Right cardiac atrium (tissue), 5 donors: ENCODE data around the gene KLC4. TPM values are rescaled to one million over a fixed set of nuclear protein-coding genes. Genes with fewer than 3 reads are reported as not detected.
"Not testable (repeated sequence)": the region's sequence is repeated elsewhere in the genome, so short reads cannot be mapped to it uniquely, and the experiment has no call there.

Source experiments
- ATAC-seq, 2 donors: fragments of 200-7000 bp; cut with Tn5 transposase; one replicate each; pipeline versions ENCODE4 v1.8.0 to v1.9.1; 2020; ENCODE audit warnings: moderate library complexity in 2 of 2, mild to moderate bottlenecking in 1 of 2
- DNase-seq, 3 donors: peaks; one replicate each; pipeline ENCODE4 v3.0.0-alpha.2; 2020
- H3K27ac ChIP-seq: one replicate; pipeline ENCODE4 v1.5.1; 2013; ENCODE audit warnings: mild to moderate bottlenecking, low read length, control low read depth, moderate library complexity
- H3K27me3 ChIP-seq: one replicate; pipeline ENCODE4 v1.6.1; 2013; ENCODE audit not compliant: control insufficient read depth, insufficient read depth
- H3K4me1 ChIP-seq: one replicate; pipeline ENCODE4 v1.6.1; 2013; ENCODE audit warnings: low read length; ENCODE audit not compliant: control insufficient read depth, insufficient read depth
- H3K4me3 ChIP-seq: one replicate; pipeline ENCODE4 v1.5.1; 2013; ENCODE audit warnings: low read length, control low read depth
- H3K9me3 ChIP-seq: one replicate; pipeline ENCODE4 v1.6.1; 2013; ENCODE audit warnings: low read length; ENCODE audit not compliant: control insufficient read depth
- WGBS: extraction: QIAGEN DNeasy Blood & Tissue Kit; methylation state at CpG from one replicate; pipeline ENCODE4 v1.1.7; 2013; 5-methylcytosine and 5-hydroxymethylcytosine counted together
- intact Hi-C, 4 donors: fragments of 100-400 bp; cut with DNase I; formaldehyde crosslinking; loops; one replicate each; pipeline versions ENCODE4 v1.11.0 to v1.14.0; 2022 to 2023
- polyA plus RNA-seq: library from polyadenylated mRNA; stranded (reverse); fragments of 200-250 nt; gene quantifications from one replicate; pipeline ENCODE4 v1.2.3, GENCODE V29; 2013
- total RNA-seq, 4 donors: library from RNA; stranded (reverse); fragmentation: NEBNext Ultra II Directional; extraction: Animal tissue kit (Norgen Biotek cat#: 25700); gene quantifications; one replicate each; pipeline ENCODE4 v1.2.1, GENCODE V29; 2021
- donor health status: healthy with polysubstance abuse.
- donor health status: DM: no; HTN: yes; CAD: no.
- donor health status: DM: no; HTN: no; CAD: no.
- donor health status: DM: no; HTN: yes; CAD: no; lungs with severe emphysema.
- donor health status: DM: yes; HTN: yes; CAD: no.

Gene KLC4
- total and polyA plus RNA-seq, 5 donors, result 32.4 to 51.2 (median 39.7) TPM

- Histone ChIP-seq H3K27me3 (no peaks in the 10 kb centered on the region), H3K9me3 (no peaks in the 10 kb centered on the region), H3K4me1 (no peaks in the 10 kb centered on the region), H3K4me3 (no peak overlapping the region), H3K27ac (no peak overlapping the region)
- DNase-seq, result no peak
- WGBS, result 93% methylated on average over 9 of the region's 9 CpGs
- ATAC-seq, result no peak
- intact Hi-C loops, result no loop called here
Measured at GRCh38 chr6:43036712-43037111, 22.7 kb upstream of the KLC4 start.

- H3K4me3 ChIP-seq, result no peak overlapping the region
- peak overlapping the region; percentile 10 for H3K27ac ChIP-seq
- DNase-seq, result peak in 1 of 3 donors; percentile 27
- no peaks in the 10 kb centered on the region for H3K4me1 ChIP-seq
- H3K27me3 ChIP-seq, result no peaks in the 10 kb centered on the region
- WGBS, result 70% methylated on average over 5 of the region's 5 CpGs
- intact Hi-C loops, result no loop called here
- no peak for ATAC-seq
- no peaks in the 10 kb centered on the region for H3K9me3 ChIP-seq
Measured at GRCh38 chr6:43037197-43037596, 22.2 kb upstream of the KLC4 start.

GRCh38 chr6:43037706-43038105, 21.7 kb upstream of the KLC4 start:
- no peaks in the 10 kb centered on the region for H3K9me3 ChIP-seq
- H3K4me3 ChIP-seq, result no peak overlapping the region
- no peak overlapping the region for H3K27ac ChIP-seq
- ATAC-seq, result peak; percentile 8 to 18
- intact Hi-C loops, result no loop called here
- WGBS, result 85% methylated on average over 9 of the region's 9 CpGs
- H3K4me1 ChIP-seq, result no peaks in the 10 kb centered on the region
- H3K27me3 ChIP-seq, result no peaks in the 10 kb centered on the region
- peak in 1 of 3 donors; percentile 32 for DNase-seq

GRCh38 chr6:43038727-43039126, 20.7 kb upstream of the KLC4 start:
- 82% methylated on average over 9 of the region's 9 CpGs for WGBS
- DNase-seq (no peak), ATAC-seq (no peak)
- Histone ChIP-seq H3K27me3 (no peaks in the 10 kb centered on the region), H3K4me3 (no peak overlapping the region), H3K9me3 (no peaks in the 10 kb centered on the region), H3K4me1 (no peaks in the 10 kb centered on the region), H3K27ac (no peak overlapping the region)
- intact Hi-C loops, result no loop called here

GRCh38 chr6:43040542-43041257, 18.7 kb upstream of the KLC4 start:
- Histone ChIP-seq H3K27ac (no peak overlapping the region), H3K4me3 (no peak overlapping the region), H3K9me3 (no peaks in the 10 kb centered on the region), H3K27me3 (no peaks in the 10 kb centered on the region), H3K4me1 (no peaks in the 10 kb centered on the region)
- intact Hi-C loops, result no loop called here
- DNase-seq (no peak), ATAC-seq (no peak)
- 94% methylated on average over 18 of the region's 18 CpGs for WGBS

GRCh38 chr6:43041475-43041874, 18.0 kb upstream of the KLC4 start:
- 96% methylated on average over 8 of the region's 8 CpGs for WGBS
- H3K4me1 ChIP-seq, intact Hi-C loops, DNase-seq, H3K27me3 ChIP-seq, H3K27ac ChIP-seq, ATAC-seq, H3K4me3 ChIP-seq, H3K9me3 ChIP-seq: not testable (repeated sequence)

GRCh38 chr6:43043310-43043709, 16.1 kb upstream of the KLC4 start:
- no peak overlapping the region for H3K4me3 ChIP-seq
- no peaks in the 10 kb centered on the region for H3K9me3 ChIP-seq
- no peak overlapping the region for H3K27ac ChIP-seq
- WGBS, result 93% methylated on average over 9 of the region's 9 CpGs
- H3K4me1 ChIP-seq, result no peaks in the 10 kb centered on the region
- no peaks in the 10 kb centered on the region for H3K27me3 ChIP-seq
- DNase-seq, result no peak
- intact Hi-C loops, result no loop called here
- no peak for ATAC-seq

- WGBS, result 93% methylated on average over 11 of the region's 11 CpGs
- no peak overlapping the region for H3K4me3 ChIP-seq
- intact Hi-C loops, result no loop called here
- no peak overlapping the region for H3K27ac ChIP-seq
- DNase-seq (no peak), ATAC-seq (no peak)
- no peaks in the 10 kb centered on the region for H3K27me3 ChIP-seq
- H3K4me1 ChIP-seq, result no peaks in the 10 kb centered on the region
- no peaks in the 10 kb centered on the region for H3K9me3 ChIP-seq
Measured at GRCh38 chr6:43045371-43045930, 14.0 kb upstream of the KLC4 start.

GRCh38 chr6:43047998-43048397, 11.4 kb upstream of the KLC4 start:
- Histone ChIP-seq H3K27me3 (no peaks in the 10 kb centered on the region), H3K27ac (no peak overlapping the region), H3K9me3 (no peaks in the 10 kb centered on the region), H3K4me1 (no peaks in the 10 kb centered on the region), H3K4me3 (no peak overlapping the region)
- WGBS, result 89% methylated on average over 7 of the region's 7 CpGs
- no peak for DNase-seq
- intact Hi-C loops, result no loop called here
- ATAC-seq, result no peak

- ATAC-seq, result no peak
- intact Hi-C loops, result loop anchor here in 2 of 4 donors (5.0 kb wide), 2 partner anchors 34 to 39 kb away; partner anchors contain the start of genes KLHDC3 (in 1 of the 2) and MEA1 (in 1 of the 2)
- Histone ChIP-seq H3K4me1 (no peaks in the 10 kb centered on the region), H3K4me3 (no peak overlapping the region), H3K9me3 (no peaks in the 10 kb centered on the region), H3K27me3 (no peaks in the 10 kb centered on the region), H3K27ac (no peak overlapping the region)
- WGBS, result 94% methylated on average over 17 of the region's 17 CpGs
- DNase-seq, result no peak
Measured at GRCh38 chr6:43050981-43051380, 8.4 kb upstream of the KLC4 start.

GRCh38 chr6:43052225-43052841, 7.1 kb upstream of the KLC4 start:
- DNase-seq, result peak in 2 of 3 donors; percentile 66 to 73
- intact Hi-C loops, result loop anchor here in 2 of 4 donors (5.0 kb wide), 2 partner anchors 35 to 40 kb away; partner anchors contain the start of genes KLHDC3 (in 1 of the 2) and MEA1 (in 1 of the 2)
- Histone ChIP-seq H3K9me3 (no peaks in the 10 kb centered on the region), H3K4me3 (no peak overlapping the region), H3K4me1 (no peaks in the 10 kb centered on the region), H3K27me3 (no peaks in the 10 kb centered on the region), H3K27ac (no peak overlapping the region)
- ATAC-seq, result no peak
- WGBS, result 74% methylated on average over 19 of the region's 19 CpGs
